ENCODE results near the gene COL4A4. TPM values are rescaled to one million over a fixed set of nuclear protein-coding genes. Genes with fewer than 3 reads are reported as not detected.

Gene COL4A4
- total and polyA plus RNA-seq, 2 of the 4 experiments (the other 2 are of a cell fraction) = 0.02 TPM; not detected in 1

GRCh38 chr2:227207573-227207972, 43.6 kb upstream of the COL4A4 start (continued):
- no peak for TF ChIP-seq CTCF (conservative IDR thresholded peaks at IDR 0.05; ENCODE audit: low read depth, low read length)

DNA sequence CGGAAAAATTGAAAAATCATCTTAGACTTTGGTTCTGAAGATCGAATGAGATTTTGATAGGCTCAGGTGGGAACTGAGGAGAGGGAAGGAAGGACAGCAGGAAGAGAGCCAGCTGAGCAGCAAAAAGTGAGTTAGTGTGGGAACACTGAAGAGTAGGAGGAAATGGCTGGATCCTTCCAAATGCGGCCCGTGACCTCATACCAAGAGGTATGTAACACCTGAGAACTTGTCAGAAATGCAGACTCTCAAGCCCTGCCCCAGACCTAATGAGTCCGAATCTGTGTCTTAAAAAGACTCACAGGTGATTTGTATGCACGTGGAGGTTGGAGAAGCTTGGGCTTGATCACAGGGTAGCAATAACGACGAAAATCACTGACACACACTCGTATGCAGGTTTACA, 42.4 kb upstream of the COL4A4 start:
- dilution Hi-C loops (cut with HindIII; ENCODE audit: low sequenced_read_pairs, unreplicated experiment) = no loop called here
- Histone ChIP-seq H2BK5ac (ENCODE audit: low read depth, low read length, poor library complexity, severe bottlenecking) (no peak overlapping the region), H3K4ac (ENCODE audit: low read depth, low read length) (no peak overlapping the region), H4K91ac (ENCODE audit: insufficient read depth, low read depth, low read length) (no peak overlapping the region), H2BK20ac (ENCODE audit: low read depth, low read length) (no peak overlapping the region), H3K56ac (ENCODE audit: extremely low read depth, insufficient read depth, low read length) (no peak overlapping the region), H3K18ac (ENCODE audit: low read depth, low read length) (no peak overlapping the region), H3K23ac (ENCODE audit: low read depth, low read length) (no peak overlapping the region), H4K20me1 (ENCODE audit: insufficient read depth, low read length) (no peaks in the 10 kb centered on the region), H3K14ac (replicated peaks; ENCODE audit: low read depth, low read length) (no peak overlapping the region), H3K9me1 (ENCODE audit: insufficient read depth, low read length) (no peaks in the 10 kb centered on the region), H3K36me3 (ENCODE audit: control insufficient read depth, insufficient read depth, low read length) (no peaks in the 10 kb centered on the region), H2BK120ac (ENCODE audit: low read depth, low read length) (no peak overlapping the region), H3K9ac (ENCODE audit: low read depth, low read length) (no peak overlapping the region), H2BK15ac (ENCODE audit: low read depth, low read length) (no peak overlapping the region), H3K27me3 (ENCODE audit: control insufficient read depth, insufficient read depth, low read length) (peaks cover 5% of the 10 kb centered on the region), H2AK9ac (replicated peaks; ENCODE audit: low read depth, low read length, poor library complexity) (no peak overlapping the region), H3K4me3 (ENCODE audit: insufficient read depth, low read depth, low read length) (no peak overlapping the region), H3K27ac (ENCODE audit: insufficient read depth, low read length) (no peak overlapping the region), H3K4me2 (ENCODE audit: low read depth, low read length) (no peak overlapping the region), H4K8ac (ENCODE audit: low read depth in 2 of 2, low read length in 2 of 2) (no peak overlapping the region), H3K9me3 (ENCODE audit: control insufficient read depth, insufficient read depth, low read length) (no peaks in the 10 kb centered on the region), H2AFZ (replicated peaks; ENCODE audit: low read length, poor library complexity) (no peak overlapping the region), H2AK5ac (ENCODE audit: low read depth, low read length) (no peak overlapping the region), H3K4me1 (ENCODE audit: control insufficient read depth, insufficient read depth, low read length) (no peaks in the 10 kb centered on the region), H4K5ac (ENCODE audit: low read depth, low read length) (no peak overlapping the region), H3K79me1 (ENCODE audit: low read depth in 1 of 2, low read length in 2 of 2) (no peaks in the 10 kb centered on the region)
- ChIA-PET CTCF (no interaction called here), POLR2A (ENCODE audit: unreplicated experiment) (no interaction called here)
- in situ Hi-C loops (cut with MboI; ENCODE audit: low sequenced_read_pairs) = no loop called here
- intact Hi-C loops (cut with micrococcal nuclease) = no loop called here
- WGBS, 2 experiments (ENCODE audit: extremely low coverage in 2 of 2, insufficient read length in 1 of 2) = 57% methylated on average over 1 of the region's 9 CpGs; no CpG with 5 or more reads in 1 of the 2 experiments
- no TSS peak for BruUV-seq (replicated peaks)
- ATAC-seq (ENCODE audit: low read depth) (no peak), DNase-seq (no peak)
- TF ChIP-seq USF2 (IDR thresholded peaks at IDR 0.05; ENCODE audit: low read depth, low read length) (no peak), BHLHE40 (IDR thresholded peaks at IDR 0.05; ENCODE audit: low read depth, low read length) (no peak), MXI1 (IDR thresholded peaks at IDR 0.05; ENCODE audit: borderline replicate concordance, low read depth, low read length) (no peak), MAZ (IDR thresholded peaks at IDR 0.05; ENCODE audit: borderline replicate concordance, low read depth, low read length) (no peak), RCOR1 (IDR thresholded peaks at IDR 0.05; ENCODE audit: insufficient replicate concordance, low read length) (no peak), NFE2L2 (IDR thresholded peaks at IDR 0.05; ENCODE audit: low read depth, low read length) (no peak), CTCF (conservative IDR thresholded peaks at IDR 0.05; ENCODE audit: low read depth, low read length) (no peak), CEBPB (IDR thresholded peaks at IDR 0.05; ENCODE audit: low read depth, low read length) (no peak), RAD21 (IDR thresholded peaks at IDR 0.05; ENCODE audit: low read length) (no peak), POLR2A (IDR thresholded peaks at IDR 0.05; ENCODE audit: low read depth, low read length) (no peak)
- TF ChIP-seq, protein P1, sequence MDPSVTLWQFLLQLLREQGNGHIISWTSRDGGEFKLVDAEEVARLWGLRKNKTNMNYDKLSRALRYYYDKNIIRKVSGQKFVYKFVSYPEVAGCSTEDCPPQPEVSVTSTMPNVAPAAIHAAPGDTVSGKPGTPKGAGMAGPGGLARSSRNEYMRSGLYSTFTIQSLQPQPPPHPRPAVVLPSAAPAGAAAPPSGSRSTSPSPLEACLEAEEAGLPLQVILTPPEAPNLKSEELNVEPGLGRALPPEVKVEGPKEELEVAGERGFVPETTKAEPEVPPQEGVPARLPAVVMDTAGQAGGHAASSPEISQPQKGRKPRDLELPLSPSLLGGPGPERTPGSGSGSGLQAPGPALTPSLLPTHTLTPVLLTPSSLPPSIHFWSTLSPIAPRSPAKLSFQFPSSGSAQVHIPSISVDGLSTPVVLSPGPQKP (IDR thresholded peaks at IDR 0.05; ENCODE audit: borderline replicate concordance, low read depth, low read length) = no peak
